Measurements from ENCODE around the gene RNF123. TPM values are rescaled to one million over a fixed set of nuclear protein-coding genes. Genes with fewer than 3 reads are reported as not detected.
"Not testable (repeated sequence)": the region's sequence is repeated elsewhere in the genome, so short reads cannot be mapped to it uniquely, and the experiment has no call there.

Gene RNF123
- total RNA-seq, 1 donor from 2014 or later = 40.1 TPM

- H3K36me3 Mint-ChIP-seq (ENCODE audit: low read depth); H3K27ac Mint-ChIP-seq (ENCODE audit: unreplicated experiment); DNase-seq (ENCODE audit: low spot score); H3K9me3 Mint-ChIP-seq (ENCODE audit: low read depth); H3K27me3 Mint-ChIP-seq (ENCODE audit: low read depth): not testable (repeated sequence)
- Mint-ChIP-seq H3K4me3 (ENCODE audit: unreplicated experiment) (peak overlapping the region; percentile 95), H3K4me1 (ENCODE audit: low read depth) (peaks cover 25% of the 10 kb centered on the region)
Observed at GRCh38 chr3:49690856-49691255, 1.5 kb downstream of the RNF123 start.

- peaks cover 25% of the 10 kb centered on the region for H3K4me1 Mint-ChIP-seq (ENCODE audit: low read depth)
- H3K27me3 Mint-ChIP-seq (ENCODE audit: low read depth); DNase-seq (ENCODE audit: low spot score); H3K4me3 Mint-ChIP-seq (ENCODE audit: unreplicated experiment); H3K27ac Mint-ChIP-seq (ENCODE audit: unreplicated experiment); H3K36me3 Mint-ChIP-seq (ENCODE audit: low read depth); H3K9me3 Mint-ChIP-seq (ENCODE audit: low read depth): not testable (repeated sequence)
Observed at GRCh38 chr3:49691481-49691880, 2.1 kb downstream of the RNF123 start.

- DNase-seq (ENCODE audit: low spot score); H3K27ac Mint-ChIP-seq (ENCODE audit: unreplicated experiment); H3K27me3 Mint-ChIP-seq (ENCODE audit: low read depth); H3K9me3 Mint-ChIP-seq (ENCODE audit: low read depth); H3K4me3 Mint-ChIP-seq (ENCODE audit: unreplicated experiment); H3K36me3 Mint-ChIP-seq (ENCODE audit: low read depth): not testable (repeated sequence)
- H3K4me1 Mint-ChIP-seq (ENCODE audit: low read depth) = peaks cover 20% of the 10 kb centered on the region
Observed at GRCh38 chr3:49694409-49695070, 5.2 kb downstream of the RNF123 start.

GRCh38 chr3:49695350-49696015 is 6.1 kb downstream of the RNF123 start:
- not testable (repeated sequence) for H3K36me3 Mint-ChIP-seq (ENCODE audit: low read depth); H3K9me3 Mint-ChIP-seq (ENCODE audit: low read depth); H3K4me3 Mint-ChIP-seq (ENCODE audit: unreplicated experiment); H3K27ac Mint-ChIP-seq (ENCODE audit: unreplicated experiment); H3K27me3 Mint-ChIP-seq (ENCODE audit: low read depth); DNase-seq (ENCODE audit: low spot score)
- peaks cover 12% of the 10 kb centered on the region for H3K4me1 Mint-ChIP-seq (ENCODE audit: low read depth)

GRCh38 chr3:49699281-49699979 is 10.1 kb downstream of the RNF123 start:
- H3K27ac Mint-ChIP-seq (ENCODE audit: unreplicated experiment) = no peak overlapping the region
- peaks cover 7% of the 10 kb centered on the region for H3K4me1 Mint-ChIP-seq (ENCODE audit: low read depth)
- no peak for TF ChIP-seq CTCF (IDR thresholded peaks at IDR 0.05)
- no peaks in the 10 kb centered on the region for H3K9me3 Mint-ChIP-seq (ENCODE audit: low read depth)
- no peaks in the 10 kb centered on the region for H3K27me3 Mint-ChIP-seq (ENCODE audit: low read depth)
- DNase-seq (ENCODE audit: low spot score) = no peak
- H3K4me3 Mint-ChIP-seq (ENCODE audit: unreplicated experiment) = no peak overlapping the region
- peaks cover 4% of the 10 kb centered on the region for H3K36me3 Mint-ChIP-seq (ENCODE audit: low read depth)

GRCh38 chr3:49700014-49700413 is 10.7 kb downstream of the RNF123 start:
- Mint-ChIP-seq H3K9me3 (ENCODE audit: low read depth) (no peaks in the 10 kb centered on the region), H3K4me3 (ENCODE audit: unreplicated experiment) (no peak overlapping the region), H3K36me3 (ENCODE audit: low read depth) (peaks cover 4% of the 10 kb centered on the region), H3K27ac (ENCODE audit: unreplicated experiment) (no peak overlapping the region), H3K4me1 (ENCODE audit: low read depth) (peaks cover 7% of the 10 kb centered on the region), H3K27me3 (ENCODE audit: low read depth) (no peaks in the 10 kb centered on the region)
- TF ChIP-seq CTCF (IDR thresholded peaks at IDR 0.05) = no peak
- DNase-seq (ENCODE audit: low spot score) = no peak

- Mint-ChIP-seq H3K27ac (ENCODE audit: unreplicated experiment) (no peak overlapping the region), H3K4me1 (ENCODE audit: low read depth) (peaks cover 7% of the 10 kb centered on the region), H3K36me3 (ENCODE audit: low read depth) (peaks cover 4% of the 10 kb centered on the region), H3K4me3 (ENCODE audit: unreplicated experiment) (no peak overlapping the region), H3K9me3 (ENCODE audit: low read depth) (no peaks in the 10 kb centered on the region), H3K27me3 (ENCODE audit: low read depth) (no peaks in the 10 kb centered on the region)
- peak; percentile 17 for TF ChIP-seq CTCF (IDR thresholded peaks at IDR 0.05)
- no peak for DNase-seq (ENCODE audit: low spot score)
Observed at GRCh38 chr3:49700453-49701128, 11.2 kb downstream of the RNF123 start.

Data from chondrocyte (in vitro differentiated cells).